Measurements from ENCODE around the gene ABCG1. TPM values are rescaled to one million over a fixed set of nuclear protein-coding genes. Genes with fewer than 3 reads are reported as not detected.

ABCG1 gene
- total RNA-seq, 1 donor from 2014 or later = 1.3 TPM

DNA sequence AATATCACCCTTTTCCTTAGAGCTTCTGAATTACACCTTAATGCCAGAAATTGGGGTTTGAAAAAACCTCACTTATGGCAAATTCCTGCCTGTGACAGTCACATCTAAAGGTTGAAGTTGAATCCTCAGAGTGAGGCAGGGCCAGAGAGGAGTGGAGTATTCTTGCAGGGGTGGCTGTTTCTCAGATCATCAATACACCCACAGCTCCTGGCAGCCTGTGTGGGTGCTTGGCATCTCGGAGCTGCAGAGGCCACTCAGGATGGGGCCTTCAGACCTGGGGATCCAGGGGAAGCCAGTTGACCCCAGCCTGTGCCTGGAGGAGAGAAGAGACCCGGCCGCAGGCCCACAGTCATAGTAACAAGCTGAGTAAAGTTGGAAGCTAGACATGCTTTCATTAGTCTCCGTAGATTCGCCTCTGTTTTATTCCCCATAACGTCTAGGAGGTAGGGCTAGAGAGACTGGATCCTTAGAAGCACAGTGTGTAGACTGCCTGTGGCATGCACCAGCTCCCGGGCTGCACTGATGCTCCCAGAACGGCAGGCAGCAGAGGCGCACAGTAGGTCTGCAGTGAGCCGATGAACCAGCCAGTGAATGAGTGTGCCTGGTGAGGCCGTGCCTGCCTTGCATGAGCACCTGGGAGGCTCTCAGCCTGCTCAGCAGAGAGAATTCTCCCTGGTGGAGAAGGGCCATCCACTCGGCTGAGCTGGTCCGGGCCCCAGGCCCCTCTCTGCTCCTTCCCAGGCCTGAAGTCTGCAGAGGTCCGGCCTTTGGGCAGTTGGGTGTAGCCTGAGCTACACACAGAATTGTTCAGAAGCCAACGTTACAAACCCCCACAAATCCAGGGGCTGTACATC is 53.4 kb downstream of the ABCG1 start:
- Mint-ChIP-seq H3K27ac (ENCODE audit: unreplicated experiment) (no peak overlapping the region), H3K4me3 (ENCODE audit: unreplicated experiment) (no peak overlapping the region), H3K9me3 (ENCODE audit: unreplicated experiment) (no peaks in the 10 kb centered on the region), H3K4me1 (ENCODE audit: low read depth, unreplicated experiment) (peaks cover 1% of the 10 kb centered on the region), H3K36me3 (ENCODE audit: low read depth, unreplicated experiment) (no peaks in the 10 kb centered on the region), H3K27me3 (ENCODE audit: low read depth, unreplicated experiment) (peaks cover 10% of the 10 kb centered on the region)
- TF ChIP-seq, protein P1, sequence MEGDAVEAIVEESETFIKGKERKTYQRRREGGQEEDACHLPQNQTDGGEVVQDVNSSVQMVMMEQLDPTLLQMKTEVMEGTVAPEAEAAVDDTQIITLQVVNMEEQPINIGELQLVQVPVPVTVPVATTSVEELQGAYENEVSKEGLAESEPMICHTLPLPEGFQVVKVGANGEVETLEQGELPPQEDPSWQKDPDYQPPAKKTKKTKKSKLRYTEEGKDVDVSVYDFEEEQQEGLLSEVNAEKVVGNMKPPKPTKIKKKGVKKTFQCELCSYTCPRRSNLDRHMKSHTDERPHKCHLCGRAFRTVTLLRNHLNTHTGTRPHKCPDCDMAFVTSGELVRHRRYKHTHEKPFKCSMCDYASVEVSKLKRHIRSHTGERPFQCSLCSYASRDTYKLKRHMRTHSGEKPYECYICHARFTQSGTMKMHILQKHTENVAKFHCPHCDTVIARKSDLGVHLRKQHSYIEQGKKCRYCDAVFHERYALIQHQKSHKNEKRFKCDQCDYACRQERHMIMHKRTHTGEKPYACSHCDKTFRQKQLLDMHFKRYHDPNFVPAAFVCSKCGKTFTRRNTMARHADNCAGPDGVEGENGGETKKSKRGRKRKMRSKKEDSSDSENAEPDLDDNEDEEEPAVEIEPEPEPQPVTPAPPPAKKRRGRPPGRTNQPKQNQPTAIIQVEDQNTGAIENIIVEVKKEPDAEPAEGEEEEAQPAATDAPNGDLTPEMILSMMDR (IDR thresholded peaks at IDR 0.05; ENCODE audit: insufficient read depth, low read depth, low read length) = no peak
- TF ChIP-seq EZH2 (IDR thresholded peaks at IDR 0.05; ENCODE audit: insufficient read depth, low read length) = no peak
- Histone ChIP-seq H3K9ac (ENCODE audit: low read length) (no peak overlapping the region), H4K20me1 (ENCODE audit: insufficient read depth, low read length) (no peaks in the 10 kb centered on the region), H3K4me3 (ENCODE audit: insufficient read depth, low read depth, low read length) (no peak overlapping the region), H2AFZ (ENCODE audit: low read depth, low read length) (no peak overlapping the region), H3K36me3 (ENCODE audit: insufficient read depth, low read length) (no peaks in the 10 kb centered on the region), H3K4me2 (ENCODE audit: low read length) (no peak overlapping the region), H3K79me2 (ENCODE audit: insufficient read depth, low read length) (no peaks in the 10 kb centered on the region), H3K9me3 (ENCODE audit: insufficient read depth, low read depth, low read length) (no peaks in the 10 kb centered on the region), H3K27ac (ENCODE audit: low read depth, low read length) (no peak overlapping the region), H3K4me1 (ENCODE audit: insufficient read depth, low read length) (no peaks in the 10 kb centered on the region), H3K27me3 (ENCODE audit: insufficient read depth, low read length) (no peaks in the 10 kb centered on the region)
- FAIRE-seq (no peak), DNase-seq (ENCODE audit: low read depth) (no peak)

DNA sequence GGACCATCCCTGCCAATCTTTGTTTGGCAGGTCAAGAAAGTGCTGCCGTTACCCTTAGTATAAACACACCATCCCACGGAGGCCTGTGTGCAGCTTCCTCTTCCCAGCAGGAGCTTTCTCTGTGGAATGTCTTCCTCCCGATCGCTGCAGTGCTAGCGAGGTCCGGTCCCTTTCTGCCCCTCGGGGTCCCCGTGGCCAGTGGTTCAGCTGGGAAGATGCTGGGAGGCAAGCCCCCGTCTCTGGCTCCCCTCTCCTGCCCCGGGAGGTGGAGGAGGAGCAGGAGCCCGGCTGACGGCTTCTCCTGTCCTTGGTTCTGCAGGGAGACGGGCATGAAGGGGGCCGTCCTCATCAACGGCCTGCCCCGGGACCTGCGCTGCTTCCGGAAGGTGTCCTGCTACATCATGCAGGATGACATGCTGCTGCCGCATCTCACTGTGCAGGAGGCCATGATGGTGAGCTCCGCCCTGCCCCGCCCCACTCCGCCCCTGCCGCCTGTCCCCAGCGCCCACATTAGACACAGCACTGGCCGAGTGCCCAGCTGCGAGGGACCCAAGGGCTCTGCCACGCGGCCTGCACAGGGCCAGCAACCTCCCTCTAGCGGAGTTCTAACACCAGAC is 54.2 kb downstream of the ABCG1 start:
- Histone ChIP-seq H3K79me2 (ENCODE audit: insufficient read depth, low read length) (no peaks in the 10 kb centered on the region), H2AFZ (ENCODE audit: low read depth, low read length) (no peak overlapping the region), H3K27me3 (ENCODE audit: insufficient read depth, low read length) (no peaks in the 10 kb centered on the region), H3K9me3 (ENCODE audit: insufficient read depth, low read depth, low read length) (no peaks in the 10 kb centered on the region), H3K4me3 (ENCODE audit: insufficient read depth, low read depth, low read length) (no peak overlapping the region), H3K27ac (ENCODE audit: low read depth, low read length) (no peak overlapping the region), H3K36me3 (ENCODE audit: insufficient read depth, low read length) (no peaks in the 10 kb centered on the region), H3K9ac (ENCODE audit: low read length) (no peak overlapping the region), H3K4me1 (ENCODE audit: insufficient read depth, low read length) (peaks cover 3% of the 10 kb centered on the region), H3K4me2 (ENCODE audit: low read length) (no peak overlapping the region), H4K20me1 (ENCODE audit: insufficient read depth, low read length) (no peaks in the 10 kb centered on the region)
- TF ChIP-seq, protein P1 (IDR thresholded peaks at IDR 0.05; ENCODE audit: insufficient read depth, low read depth, low read length) = no peak
- TF ChIP-seq EZH2 (IDR thresholded peaks at IDR 0.05; ENCODE audit: insufficient read depth, low read length) = no peak
- Mint-ChIP-seq H3K4me1 (ENCODE audit: low read depth, unreplicated experiment) (peaks cover 6% of the 10 kb centered on the region), H3K9me3 (ENCODE audit: unreplicated experiment) (no peaks in the 10 kb centered on the region), H3K36me3 (ENCODE audit: low read depth, unreplicated experiment) (no peaks in the 10 kb centered on the region), H3K27ac (ENCODE audit: unreplicated experiment) (no peak overlapping the region), H3K27me3 (ENCODE audit: low read depth, unreplicated experiment) (peaks cover 11% of the 10 kb centered on the region), H3K4me3 (ENCODE audit: unreplicated experiment) (no peak overlapping the region)
- FAIRE-seq (no peak), DNase-seq (ENCODE audit: low read depth) (no peak)

DNA sequence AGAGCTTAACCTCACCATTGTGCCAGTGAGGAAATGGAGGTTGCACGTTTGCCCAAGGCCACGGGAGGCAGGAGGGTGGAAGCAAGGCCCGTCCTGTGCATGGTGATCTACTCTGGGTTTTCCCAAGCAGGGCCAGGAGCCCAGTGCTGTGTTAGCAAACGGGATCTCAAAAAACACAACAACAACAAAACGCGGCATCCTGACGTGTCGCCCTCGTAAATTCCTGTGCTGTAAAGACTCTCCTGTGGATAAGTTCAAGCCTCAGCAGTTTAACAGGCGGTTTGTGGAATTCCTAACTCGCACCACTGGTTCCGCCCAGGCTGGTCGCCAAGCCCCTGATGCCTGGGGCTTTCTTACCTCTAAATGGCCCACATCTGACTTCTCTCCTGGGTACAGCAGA is 57.1 kb downstream of the ABCG1 start:
- Mint-ChIP-seq H3K9me3 (ENCODE audit: unreplicated experiment) (no peaks in the 10 kb centered on the region), H3K4me3 (ENCODE audit: unreplicated experiment) (no peak overlapping the region), H3K36me3 (ENCODE audit: low read depth, unreplicated experiment) (no peaks in the 10 kb centered on the region), H3K4me1 (ENCODE audit: low read depth, unreplicated experiment) (peaks cover 4% of the 10 kb centered on the region), H3K27ac (ENCODE audit: unreplicated experiment) (no peak overlapping the region), H3K27me3 (ENCODE audit: low read depth, unreplicated experiment) (peaks cover 18% of the 10 kb centered on the region)
- no peak overlapping the region for H3K4me2 ChIP-seq (ENCODE audit: low read length)
- H3K27me3 ChIP-seq (ENCODE audit: insufficient read depth, low read length) = no peaks in the 10 kb centered on the region
- no peak overlapping the region for H3K9ac ChIP-seq (ENCODE audit: low read length)
- TF ChIP-seq EZH2 (IDR thresholded peaks at IDR 0.05; ENCODE audit: insufficient read depth, low read length) = no peak
- TF ChIP-seq, protein P1 (IDR thresholded peaks at IDR 0.05; ENCODE audit: insufficient read depth, low read depth, low read length) = no peak
- no peak for FAIRE-seq
- no peak overlapping the region for H3K4me3 ChIP-seq (ENCODE audit: insufficient read depth, low read depth, low read length)
- no peaks in the 10 kb centered on the region for H3K36me3 ChIP-seq (ENCODE audit: insufficient read depth, low read length)
- H4K20me1 ChIP-seq (ENCODE audit: insufficient read depth, low read length) = no peaks in the 10 kb centered on the region
- no peak overlapping the region for H3K27ac ChIP-seq (ENCODE audit: low read depth, low read length)
- DNase-seq (ENCODE audit: low read depth) = no peak
- no peak overlapping the region for H2AFZ ChIP-seq (ENCODE audit: low read depth, low read length)
- no peaks in the 10 kb centered on the region for H3K9me3 ChIP-seq (ENCODE audit: insufficient read depth, low read depth, low read length)
- H3K4me1 ChIP-seq (ENCODE audit: insufficient read depth, low read length) = peaks cover 3% of the 10 kb centered on the region
- no peaks in the 10 kb centered on the region for H3K79me2 ChIP-seq (ENCODE audit: insufficient read depth, low read length)

All from astrocyte (in vitro differentiated cells and primary cell).